Uterus (tissue), 2 donors: ENCODE data around the gene EIF5AL1.

Experiments
- POLR2A ChIP-seq, 2 donors: fragments of 450-650 bp; IDR thresholded peaks; one replicate each; pipeline ENCODE4 v1.6.1; 2016; ENCODE audit warnings: antibody characterized with exemption in 2 of 2, mild to moderate bottlenecking in 1 of 2, moderate library complexity in 1 of 2
- TF ChIP-seq, protein P1 (sequence below), 4 experiments: fragments of 200-600 bp in 2 of 4; fragments of 450-650 bp in 2 of 4; sonication (generic) in 2 of 4; IDR thresholded peaks; one replicate each; pipeline ENCODE4 v1.5.1; 2016 to 2019; ENCODE audit warnings: antibody characterized with exemption in 4 of 4, mild to moderate bottlenecking in 2 of 4, moderate library complexity in 1 of 4

DNA sequence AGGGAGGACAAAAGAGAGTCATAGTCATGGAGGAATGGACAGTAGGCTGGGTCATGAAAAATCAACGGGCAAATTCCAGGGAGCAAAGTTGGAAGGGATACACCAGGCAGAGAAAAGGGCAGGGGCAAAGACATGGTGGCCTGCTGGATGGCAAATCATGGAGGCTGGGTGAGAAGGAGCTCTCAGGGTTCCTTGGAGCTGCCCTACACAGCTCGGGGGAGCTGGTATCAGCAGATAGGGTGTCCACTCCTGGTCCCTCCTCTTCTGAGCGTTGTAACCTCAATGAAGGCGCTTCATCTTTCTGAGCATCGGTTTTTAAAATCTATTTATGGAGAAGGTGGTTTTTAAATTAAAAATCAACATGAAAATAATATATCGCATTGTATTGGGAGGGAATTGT, 27.9 kb upstream of the EIF5AL1 start:
- TF ChIP-seq, protein P1, sequence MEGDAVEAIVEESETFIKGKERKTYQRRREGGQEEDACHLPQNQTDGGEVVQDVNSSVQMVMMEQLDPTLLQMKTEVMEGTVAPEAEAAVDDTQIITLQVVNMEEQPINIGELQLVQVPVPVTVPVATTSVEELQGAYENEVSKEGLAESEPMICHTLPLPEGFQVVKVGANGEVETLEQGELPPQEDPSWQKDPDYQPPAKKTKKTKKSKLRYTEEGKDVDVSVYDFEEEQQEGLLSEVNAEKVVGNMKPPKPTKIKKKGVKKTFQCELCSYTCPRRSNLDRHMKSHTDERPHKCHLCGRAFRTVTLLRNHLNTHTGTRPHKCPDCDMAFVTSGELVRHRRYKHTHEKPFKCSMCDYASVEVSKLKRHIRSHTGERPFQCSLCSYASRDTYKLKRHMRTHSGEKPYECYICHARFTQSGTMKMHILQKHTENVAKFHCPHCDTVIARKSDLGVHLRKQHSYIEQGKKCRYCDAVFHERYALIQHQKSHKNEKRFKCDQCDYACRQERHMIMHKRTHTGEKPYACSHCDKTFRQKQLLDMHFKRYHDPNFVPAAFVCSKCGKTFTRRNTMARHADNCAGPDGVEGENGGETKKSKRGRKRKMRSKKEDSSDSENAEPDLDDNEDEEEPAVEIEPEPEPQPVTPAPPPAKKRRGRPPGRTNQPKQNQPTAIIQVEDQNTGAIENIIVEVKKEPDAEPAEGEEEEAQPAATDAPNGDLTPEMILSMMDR (IDR thresholded peaks at IDR 0.05), result no peak
- TF ChIP-seq POLR2A (IDR thresholded peaks at IDR 0.05), result no peak
